KMS-11 (cell line): Measurements from ENCODE around the gene PDS5B.

ENCODE experiments used
- H2AFZ ChIP-seq: fragments of 200-600 bp; sonication (generic); 2 replicates; pipeline ENCODE4 v1.6.1; 2016; ENCODE audit warnings: antibody characterized with exemption, mixed run types, low read depth
- H3K27ac ChIP-seq: fragments of 200-600 bp; sonication (generic); 2 replicates; pipeline ENCODE4 v1.6.1; 2016; ENCODE audit warnings: mild to moderate bottlenecking, mixed run types
- H3K27me3 ChIP-seq: fragments of 200-600 bp; sonication (generic); 2 replicates; pipeline ENCODE4 v1.6.1; 2017; ENCODE audit warnings: mild to moderate bottlenecking, low read depth, mixed run types, moderate library complexity; ENCODE audit not compliant: insufficient read depth
- H3K36me3 ChIP-seq: fragments of 200-600 bp; sonication (generic); 2 replicates; pipeline ENCODE4 v1.6.1; 2017; ENCODE audit warnings: mild to moderate bottlenecking, mixed run types; ENCODE audit not compliant: insufficient read depth
- H3K4me1 ChIP-seq: fragments of 200-600 bp; sonication (generic); 2 replicates; pipeline ENCODE4 v1.6.1; 2016; ENCODE audit warnings: mild to moderate bottlenecking, low read depth, mixed run types; ENCODE audit not compliant: poor library complexity, severe bottlenecking
- H3K4me2 ChIP-seq: fragments of 200-600 bp; sonication (generic); 2 replicates; pipeline ENCODE4 v1.7.0; 2016; ENCODE audit warnings: mild to moderate bottlenecking, mixed run types
- H3K4me3 ChIP-seq: fragments of 200-600 bp; sonication (generic); IDR thresholded peaks from 2 replicates; pipeline ENCODE4 v1.6.1; 2017; ENCODE audit warnings: low read depth, low read length, mixed read lengths; ENCODE audit not compliant: insufficient read depth
- H3K79me2 ChIP-seq: fragments of 200-600 bp; sonication (generic); 2 replicates; pipeline ENCODE4 v1.6.1; 2016; ENCODE audit warnings: low read depth, mixed run types; ENCODE audit not compliant: insufficient read depth
- H3K9ac ChIP-seq: fragments of 200-600 bp; sonication (generic); 2 replicates; pipeline ENCODE4 v1.6.1; 2016; ENCODE audit warnings: mild to moderate bottlenecking, mixed run types
- H4K20me1 ChIP-seq: fragments of 200-600 bp; sonication (generic); 2 replicates; pipeline ENCODE4 v1.6.1; 2016; ENCODE audit warnings: mild to moderate bottlenecking, mixed run types; ENCODE audit not compliant: insufficient read depth
- TF ChIP-seq, protein P1 (sequence below): fragments of 200-600 bp; sonication (generic); conservative IDR thresholded peaks from 2 replicates; pipeline ENCODE4 v1.6.1; 2017; ENCODE audit warnings: low read depth, mild to moderate bottlenecking, antibody characterized with exemption, low read length, moderate library complexity, mixed read lengths

PDS5B gene

DNA sequence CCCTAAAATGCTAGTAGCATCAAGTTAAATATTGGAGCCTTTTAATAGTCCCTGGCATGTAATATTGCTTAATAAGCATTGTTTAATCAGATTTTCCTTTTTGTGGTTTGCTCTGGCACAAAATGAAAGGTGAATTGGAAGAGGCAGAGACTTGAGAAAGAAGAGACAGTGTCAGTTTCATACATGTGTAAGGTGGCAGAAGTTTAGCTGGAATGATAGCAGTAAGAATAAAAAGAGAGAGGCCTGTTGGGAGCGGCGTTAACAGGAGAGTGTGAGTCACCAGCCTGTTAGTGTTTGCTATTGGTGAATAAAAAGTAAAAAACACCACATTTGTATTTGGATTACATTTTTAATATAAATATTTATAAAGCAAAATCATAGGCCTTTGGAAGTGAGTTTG, 145.3 kb downstream of the PDS5B start:
- H3K27ac ChIP-seq = peak overlapping the region; percentile 43; the same call in 1 of the 2 replicates

DNA sequence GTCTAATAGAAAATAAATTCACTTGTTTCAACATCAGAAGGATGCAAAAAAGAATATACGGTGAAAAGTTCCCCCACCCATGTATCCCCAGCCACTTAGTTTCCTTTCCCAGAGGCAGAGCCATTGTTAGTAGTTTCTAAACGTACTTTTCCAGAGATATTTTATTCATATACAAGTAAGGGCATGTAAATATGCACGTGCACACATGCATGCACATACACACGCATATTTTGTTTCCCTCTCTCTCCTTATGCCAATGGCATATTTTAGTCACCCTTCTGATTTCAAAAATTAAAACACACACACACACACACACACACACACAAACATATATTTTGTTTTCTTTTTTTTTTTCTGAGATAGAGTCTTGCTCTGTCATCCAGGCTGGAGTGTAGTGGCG, 147.4 kb downstream of the PDS5B start:
- Histone ChIP-seq H3K4me2 (no peak overlapping the region), H3K79me2 (peaks cover 8% of the 10 kb centered on the region; the same call in 1 of the 2 replicates), H4K20me1 (0 out of 2 replicates have a peak, but pooled peaks cover 6% of the 10 kb centered on the region), H3K27ac (no peak overlapping the region), H3K4me3 (no peak overlapping the region), H3K9ac (no peak overlapping the region), H3K4me1 (peaks cover 54% of the 10 kb centered on the region), H3K27me3 (no peaks in the 10 kb centered on the region), H3K36me3 (no peaks in the 10 kb centered on the region), H2AFZ (no peak overlapping the region)
- TF ChIP-seq, protein P1, sequence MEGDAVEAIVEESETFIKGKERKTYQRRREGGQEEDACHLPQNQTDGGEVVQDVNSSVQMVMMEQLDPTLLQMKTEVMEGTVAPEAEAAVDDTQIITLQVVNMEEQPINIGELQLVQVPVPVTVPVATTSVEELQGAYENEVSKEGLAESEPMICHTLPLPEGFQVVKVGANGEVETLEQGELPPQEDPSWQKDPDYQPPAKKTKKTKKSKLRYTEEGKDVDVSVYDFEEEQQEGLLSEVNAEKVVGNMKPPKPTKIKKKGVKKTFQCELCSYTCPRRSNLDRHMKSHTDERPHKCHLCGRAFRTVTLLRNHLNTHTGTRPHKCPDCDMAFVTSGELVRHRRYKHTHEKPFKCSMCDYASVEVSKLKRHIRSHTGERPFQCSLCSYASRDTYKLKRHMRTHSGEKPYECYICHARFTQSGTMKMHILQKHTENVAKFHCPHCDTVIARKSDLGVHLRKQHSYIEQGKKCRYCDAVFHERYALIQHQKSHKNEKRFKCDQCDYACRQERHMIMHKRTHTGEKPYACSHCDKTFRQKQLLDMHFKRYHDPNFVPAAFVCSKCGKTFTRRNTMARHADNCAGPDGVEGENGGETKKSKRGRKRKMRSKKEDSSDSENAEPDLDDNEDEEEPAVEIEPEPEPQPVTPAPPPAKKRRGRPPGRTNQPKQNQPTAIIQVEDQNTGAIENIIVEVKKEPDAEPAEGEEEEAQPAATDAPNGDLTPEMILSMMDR = no peak

More for the DNA sequence above, 145.3 kb downstream of the PDS5B start:
- TF ChIP-seq, protein P1 = no peak
- Histone ChIP-seq H3K36me3 (no peaks in the 10 kb centered on the region), H3K4me1 (peaks cover 40% of the 10 kb centered on the region), H3K9ac (no peak overlapping the region), H3K27me3 (no peaks in the 10 kb centered on the region), H3K4me3 (no peak overlapping the region), H3K79me2 (peaks cover 15% of the 10 kb centered on the region; the same call in 1 of the 2 replicates), H2AFZ (no peak overlapping the region), H3K4me2 (peak overlapping the region; percentile 44), H4K20me1 (0 out of 2 replicates have a peak, but pooled peaks cover 6% of the 10 kb centered on the region)

DNA sequence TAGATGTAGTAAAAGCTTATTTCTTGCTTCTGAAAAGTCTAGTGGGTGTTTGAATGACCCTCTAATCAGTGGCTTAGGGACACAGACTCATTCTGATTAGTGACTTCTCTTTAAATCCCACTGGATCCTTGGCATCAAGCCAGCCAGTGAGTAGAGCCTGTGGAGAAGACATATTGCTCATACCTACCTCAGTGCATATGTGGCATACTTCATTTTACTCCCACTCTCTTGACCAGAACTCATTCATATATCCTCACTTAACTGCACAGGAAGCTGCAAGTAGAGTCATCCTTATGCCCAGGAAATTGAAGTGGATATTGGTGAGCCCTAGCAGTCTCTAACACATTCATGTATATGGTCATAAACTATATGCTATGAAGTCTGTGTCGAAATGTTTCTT, 148.3 kb downstream of the PDS5B start:
- Histone ChIP-seq H3K36me3 (no peaks in the 10 kb centered on the region), H3K4me2 (no peak overlapping the region), H3K79me2 (peaks cover 8% of the 10 kb centered on the region; the same call in 1 of the 2 replicates), H3K4me1 (peaks cover 54% of the 10 kb centered on the region), H3K27ac (no peak overlapping the region), H3K9ac (no peak overlapping the region), H3K4me3 (no peak overlapping the region), H4K20me1 (0 out of 2 replicates have a peak, but pooled peaks cover 6% of the 10 kb centered on the region), H2AFZ (no peak overlapping the region), H3K27me3 (no peaks in the 10 kb centered on the region)
- TF ChIP-seq, protein P1 = no peak

DNA sequence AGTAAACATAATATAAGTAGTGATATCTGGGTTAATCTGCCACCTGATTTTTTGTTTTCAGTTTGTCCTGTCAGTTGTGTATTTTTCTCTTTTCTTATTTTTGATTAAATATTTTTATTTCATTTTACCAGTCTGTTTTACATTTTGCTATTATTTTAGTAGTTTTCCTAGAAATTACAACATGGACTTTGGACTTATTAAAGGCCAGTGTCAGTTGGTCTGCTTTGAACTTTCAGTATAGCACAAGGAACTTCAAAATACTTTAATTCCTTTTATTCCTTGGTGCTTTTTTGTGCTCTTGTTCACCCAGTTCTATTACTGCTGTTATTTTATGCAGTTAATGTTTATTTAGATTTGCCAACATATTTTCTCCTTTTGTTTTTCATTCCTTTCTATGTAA, 149.6 kb downstream of the PDS5B start:
- H3K4me2 ChIP-seq = peak overlapping the region; percentile 70
- TF ChIP-seq, protein P1 = no peak
- no peak overlapping the region for H2AFZ ChIP-seq
- H3K4me3 ChIP-seq = no peak overlapping the region
- H3K27ac ChIP-seq = peak overlapping the region; percentile 50
- H3K9ac ChIP-seq = no peak overlapping the region
- H3K36me3 ChIP-seq = no peaks in the 10 kb centered on the region
- H3K4me1 ChIP-seq = peaks cover 50% of the 10 kb centered on the region
- H3K79me2 ChIP-seq = peaks cover 8% of the 10 kb centered on the region; the same call in 1 of the 2 replicates
- H3K27me3 ChIP-seq = no peaks in the 10 kb centered on the region
- 0 out of 2 replicates have a peak, but pooled peaks cover 6% of the 10 kb centered on the region for H4K20me1 ChIP-seq
